GM23248 (cell line): ENCODE results near the gene SPATA32. TPM values are rescaled to one million over a fixed set of nuclear protein-coding genes. Genes with fewer than 3 reads are reported as not detected.
A peak's percentile ranks its signal among the peaks of the same experiment; 100 is the strongest.

Experiments used
- DNase-seq: peaks from one replicate; pipeline ENCODE4 v3.0.0-alpha.2; 2015
- H2AFZ ChIP-seq: fragments of 200-600 bp; sonication (generic); 2 replicates; pipeline ENCODE4 v1.6.1; 2016; ENCODE audit warnings: antibody characterized with exemption
- H3F3A ChIP-seq: fragments of 200-600 bp; sonication (generic); 2 replicates; pipeline ENCODE4 v1.6.1; 2016; ENCODE audit warnings: mild to moderate bottlenecking, antibody characterized with exemption, mixed run types; ENCODE audit not compliant: insufficient read depth
- H3K27ac ChIP-seq: fragments of 200-600 bp; sonication (generic); 2 replicates; pipeline ENCODE4 v1.5.1; 2016; ENCODE audit warnings: mild to moderate bottlenecking
- H3K27me3 ChIP-seq: fragments of 200-600 bp; sonication (generic); replicated peaks from 2 replicates; pipeline ENCODE4 v1.6.1; 2016; ENCODE audit warnings: mild to moderate bottlenecking; ENCODE audit not compliant: insufficient read depth
- H3K36me3 ChIP-seq: fragments of 200-600 bp; sonication (generic); 2 replicates; pipeline ENCODE4 v1.6.1; 2016; ENCODE audit warnings: low read depth, mild to moderate bottlenecking
- H3K4me1 ChIP-seq: fragments of 200-600 bp; sonication (generic); 2 replicates; pipeline ENCODE4 v1.6.1; 2016; ENCODE audit warnings: mild to moderate bottlenecking; ENCODE audit not compliant: insufficient read depth
- H3K4me2 ChIP-seq: fragments of 200-600 bp; sonication (generic); one replicate; pipeline ENCODE4 v1.6.1; 2016; ENCODE audit warnings: mild to moderate bottlenecking; ENCODE audit not compliant: unreplicated experiment
- H3K4me3 ChIP-seq: fragments of 200-600 bp; sonication (generic); 2 replicates; pipeline ENCODE4 v1.5.1; 2016; ENCODE audit warnings: mild to moderate bottlenecking
- H3K79me2 ChIP-seq: fragments of 200-600 bp; sonication (generic); 2 replicates; pipeline ENCODE4 v1.6.1; 2016; ENCODE audit warnings: mild to moderate bottlenecking; ENCODE audit not compliant: insufficient read depth
- H3K9ac ChIP-seq: fragments of 200-600 bp; sonication (generic); 2 replicates; pipeline ENCODE4 v1.6.1; 2016; ENCODE audit warnings: mild to moderate bottlenecking
- H3K9me2 ChIP-seq: fragments of 200-600 bp; sonication (generic); 2 replicates; pipeline ENCODE4 v1.6.1; 2016; ENCODE audit warnings: mixed run types, mild to moderate bottlenecking, moderate library complexity; ENCODE audit not compliant: insufficient read depth
- H3K9me3 ChIP-seq: fragments of 200-600 bp; sonication (generic); one replicate; pipeline ENCODE4 v1.6.1; 2017; ENCODE audit warnings: low read depth
- H4K20me1 ChIP-seq: fragments of 200-600 bp; sonication (generic); 2 replicates; pipeline ENCODE4 v1.6.0; 2016; ENCODE audit not compliant: insufficient read depth
- EZH2 ChIP-seq: fragments of 200-600 bp; sonication (generic); IDR thresholded peaks from 2 replicates; pipeline ENCODE4 v1.6.1; 2018; ENCODE audit warnings: antibody characterized with exemption, mild to moderate bottlenecking; ENCODE audit not compliant: insufficient read depth, poor library complexity, severe bottlenecking
- EZH2phosphoT487 ChIP-seq: fragments of 200-600 bp; sonication (generic); IDR thresholded peaks from 2 replicates; pipeline ENCODE4 v1.6.1; 2018; ENCODE audit warnings: antibody characterized with exemption, moderate library complexity, mild to moderate bottlenecking, low read depth; ENCODE audit not compliant: insufficient read depth
- WGBS, 2 experiments: methylation state at CpG; one replicate each; pipeline ENCODE4 v1.1.6; 2015 to 2017; ENCODE audit warnings: low lambda C conversion rate in 2 of 2, low coverage in 1 of 2; ENCODE audit errors: missing lambda C conversion rate in 2 of 2; 5-methylcytosine and 5-hydroxymethylcytosine counted together
- in situ Hi-C: fragments of 300-500 bp; cut with MboI; formaldehyde crosslinking; loops from 2 replicates; pipeline ENCODE4 v1.15.0; 2020
- polyA plus RNA-seq: library from polyadenylated mRNA; unstranded; fragments of >200 nt; fragmentation: Nextera tagmentation; extraction: Ambion mirVana; gene quantifications from 2 replicates; pipeline ENCODE4 v1.2.1, GENCODE V29; 2016
- total RNA-seq: library from RNA; depleted of rRNA; stranded (reverse); fragments of >200 nt; shearing (Covaris generic); gene quantifications from 2 replicates; pipeline ENCODE4 v1.2.3, GENCODE V29; 2014

SPATA32 gene
- total and polyA plus RNA-seq, 2 experiments from 2014 or later: not detected

- H3K36me3 ChIP-seq: peaks cover 22% of the 10 kb centered on the region; the same call in 1 of the 2 replicates
- no peak for DNase-seq
- H3K4me2 ChIP-seq: no peak overlapping the region
Measured at GRCh38 chr17:45263477-45263860, 1.6 kb upstream of the SPATA32 start.

GRCh38 chr17:45262516-45263476, 902 bp upstream of the SPATA32 start:
- WGBS, 2 experiments: 51 to 55% methylated on average over 18 of the region's 18 CpGs
- no peak overlapping the region for H3K27ac ChIP-seq

More at GRCh38 chr17:45263477-45263860, 1.6 kb upstream of the SPATA32 start:
- H3K9me2 ChIP-seq: no peaks in the 10 kb centered on the region
- no peak overlapping the region for H3K27ac ChIP-seq
- in situ Hi-C loops: no loop called here
- no peaks in the 10 kb centered on the region for H3K9me3 ChIP-seq
- no peaks in the 10 kb centered on the region for H3K79me2 ChIP-seq
- no peak overlapping the region for H3K4me3 ChIP-seq
- 78 to 79% methylated on average over 7 of the region's 7 CpGs for WGBS, 2 experiments
- H3K27me3 ChIP-seq: no peaks in the 10 kb centered on the region
- H3K9ac ChIP-seq: no peak overlapping the region
- no peaks in the 10 kb centered on the region for H4K20me1 ChIP-seq
- no peak for TF ChIP-seq EZH2
- no peak for TF ChIP-seq EZH2phosphoT487
- peaks cover 12% of the 10 kb centered on the region for H3K4me1 ChIP-seq
- H2AFZ ChIP-seq: no peak overlapping the region
- H3F3A ChIP-seq: peaks cover 33% of the 10 kb centered on the region

GRCh38 chr17:45260204-45260783, 1.6 kb downstream of the SPATA32 start:
- Histone ChIP-seq H3K79me2 (no peaks in the 10 kb centered on the region), H3K4me1 (peaks cover under 1% of the 10 kb centered on the region; the same call in 1 of the 2 replicates), H3K4me3 (no peak overlapping the region), H3K4me2 (no peak overlapping the region), H3K9ac (no peak overlapping the region), H3K36me3 (peaks cover 9% of the 10 kb centered on the region; the same call in 1 of the 2 replicates), H3K27me3 (no peaks in the 10 kb centered on the region), H3K9me3 (no peaks in the 10 kb centered on the region), H3K9me2 (no peaks in the 10 kb centered on the region), H2AFZ (no peak overlapping the region), H4K20me1 (no peaks in the 10 kb centered on the region), H3F3A (peaks cover 15% of the 10 kb centered on the region; the same call in 1 of the 2 replicates), H3K27ac (no peak overlapping the region)
- TF ChIP-seq EZH2 (no peak), EZH2phosphoT487 (no peak)
- in situ Hi-C loops: no loop called here
- 67 to 74% methylated on average over 7 of the region's 7 CpGs for whole genome bisulfite sequencing, 2 experiments
- DNase-seq: peak; percentile 38

More at GRCh38 chr17:45262516-45263476, 902 bp upstream of the SPATA32 start:
- in situ Hi-C loops: no loop called here
- Histone ChIP-seq H3K9me3 (no peaks in the 10 kb centered on the region), H3K36me3 (peaks cover 16% of the 10 kb centered on the region; the same call in 1 of the 2 replicates), H3K9me2 (no peaks in the 10 kb centered on the region), H2AFZ (no peak overlapping the region), H3K79me2 (no peaks in the 10 kb centered on the region), H3K27me3 (no peaks in the 10 kb centered on the region), H3K9ac (no peak overlapping the region), H4K20me1 (no peaks in the 10 kb centered on the region), H3K4me1 (peaks cover 12% of the 10 kb centered on the region), H3K4me2 (peak overlapping the region; percentile 59), H3F3A (peaks cover 30% of the 10 kb centered on the region), H3K4me3 (no peak overlapping the region)
- DNase-seq: peak; percentile 51
- no peak for TF ChIP-seq EZH2
- TF ChIP-seq EZH2phosphoT487: no peak

DNA sequence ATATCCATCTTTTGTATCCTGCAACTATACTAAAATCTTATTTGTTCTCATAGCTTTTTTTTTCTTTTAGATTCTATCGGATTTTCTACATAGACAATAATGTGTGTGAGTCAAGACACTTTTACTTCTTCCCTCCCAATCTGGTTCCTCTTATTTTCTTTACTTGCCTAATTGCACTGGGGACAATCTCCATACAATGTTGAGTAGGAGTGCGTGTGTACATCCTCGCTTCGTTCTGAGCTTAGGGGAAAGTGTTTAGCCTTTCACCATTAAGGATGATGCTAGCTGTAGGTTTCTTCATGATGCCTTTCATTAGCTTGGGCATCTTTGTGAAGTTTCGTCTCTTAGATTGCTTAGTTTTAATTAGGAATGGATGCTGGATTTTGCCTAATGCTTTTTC, 2.9 kb downstream of the SPATA32 start:
- Histone ChIP-seq H3K9me3 (no peaks in the 10 kb centered on the region), H3K4me3 (no peak overlapping the region), H3F3A (peaks cover 15% of the 10 kb centered on the region; the same call in 1 of the 2 replicates), H3K27ac (no peak overlapping the region), H3K27me3 (no peaks in the 10 kb centered on the region), H3K4me1 (no peaks in the 10 kb centered on the region; the same call in 1 of the 2 replicates), H3K36me3 (no peaks in the 10 kb centered on the region; the same call in 1 of the 2 replicates), H3K9ac (no peak overlapping the region), H3K4me2 (no peak overlapping the region), H3K9me2 (no peaks in the 10 kb centered on the region), H4K20me1 (no peaks in the 10 kb centered on the region), H3K79me2 (no peaks in the 10 kb centered on the region), H2AFZ (no peak overlapping the region)
- WGBS, 2 experiments: 62 to 64% methylated on average over 5 of the region's 5 CpGs
- no peak for DNase-seq
- in situ Hi-C loops: no loop called here
- TF ChIP-seq EZH2 (no peak), EZH2phosphoT487 (no peak)
